HG03571 (cell line): Measurements from ENCODE around the gene PARP11.

Experiments used
- ATAC-seq: cut with Tn5 transposase; IDR thresholded peaks from one replicate; pipeline ENCODE4 v1.9.1; 2021; ENCODE audit not compliant: unreplicated experiment

PARP11 gene, protein sequence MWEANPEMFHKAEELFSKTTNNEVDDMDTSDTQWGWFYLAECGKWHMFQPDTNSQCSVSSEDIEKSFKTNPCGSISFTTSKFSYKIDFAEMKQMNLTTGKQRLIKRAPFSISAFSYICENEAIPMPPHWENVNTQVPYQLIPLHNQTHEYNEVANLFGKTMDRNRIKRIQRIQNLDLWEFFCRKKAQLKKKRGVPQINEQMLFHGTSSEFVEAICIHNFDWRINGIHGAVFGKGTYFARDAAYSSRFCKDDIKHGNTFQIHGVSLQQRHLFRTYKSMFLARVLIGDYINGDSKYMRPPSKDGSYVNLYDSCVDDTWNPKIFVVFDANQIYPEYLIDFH

DNA sequence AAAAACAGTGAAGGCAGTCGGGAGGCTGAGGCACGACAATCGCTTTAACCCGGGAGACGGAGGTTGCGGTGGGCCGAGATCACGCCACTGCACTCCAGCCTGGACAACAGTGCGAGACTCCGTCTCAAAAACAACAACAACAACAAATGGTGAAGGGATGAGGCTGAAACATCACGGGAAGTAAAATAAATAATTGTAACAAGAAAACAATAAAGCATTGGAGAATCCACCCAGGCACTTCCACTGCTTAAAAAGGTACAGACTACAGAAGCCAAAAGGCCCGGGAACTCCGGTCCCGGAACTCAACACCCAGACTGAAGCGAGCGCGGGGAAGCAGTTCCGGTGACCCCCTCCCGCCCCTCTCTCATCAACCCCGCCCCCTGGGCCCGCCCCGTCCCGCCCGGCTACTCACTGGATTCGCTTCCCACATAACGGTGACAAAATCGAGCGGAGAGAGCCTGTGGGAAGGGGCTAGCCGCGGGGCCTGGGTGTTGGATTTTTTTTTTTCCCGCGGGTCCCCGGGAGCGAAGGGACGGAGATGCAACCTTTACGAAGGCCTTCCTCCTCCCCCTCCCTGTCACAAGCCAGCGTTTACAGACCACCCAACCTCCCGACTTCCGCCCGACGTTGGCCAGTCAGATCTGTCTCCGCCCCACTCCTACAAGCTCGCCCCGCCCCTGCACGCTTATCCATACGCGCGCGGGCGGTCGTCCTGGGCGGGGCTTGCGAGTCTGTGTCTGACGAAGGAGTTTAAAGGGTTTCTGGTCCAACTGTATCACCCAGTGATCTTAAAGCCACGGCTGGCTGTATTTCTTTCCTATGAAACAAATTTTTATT, at the start of gene PARP11:
Gene PARP11 (minus strand): TSS at position 600 of the 837 bp plus-strand sequence. CDS start 170 bp downstream, at position 430.
- ATAC-seq = peak; percentile 92

DNA sequence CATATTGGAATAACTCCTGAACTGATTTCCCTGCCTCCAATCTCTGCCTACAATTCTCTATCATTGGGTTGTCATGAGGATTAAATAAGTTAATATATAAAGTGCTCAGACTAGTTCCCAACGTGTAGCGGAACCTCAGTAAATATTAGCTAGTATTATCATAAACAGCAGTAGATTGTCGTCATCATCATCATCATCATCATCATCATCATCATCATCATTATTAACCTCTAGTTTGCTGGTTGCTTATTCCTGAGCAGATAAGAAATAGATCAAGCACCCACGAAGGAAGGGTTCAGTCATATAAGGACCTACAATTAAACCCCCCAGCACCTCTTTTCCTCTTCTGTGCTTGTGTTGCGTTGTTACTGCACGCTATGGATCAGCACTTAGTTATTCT, 48.8 kb upstream of the PARP11 start:
- ATAC-seq = no peak

DNA sequence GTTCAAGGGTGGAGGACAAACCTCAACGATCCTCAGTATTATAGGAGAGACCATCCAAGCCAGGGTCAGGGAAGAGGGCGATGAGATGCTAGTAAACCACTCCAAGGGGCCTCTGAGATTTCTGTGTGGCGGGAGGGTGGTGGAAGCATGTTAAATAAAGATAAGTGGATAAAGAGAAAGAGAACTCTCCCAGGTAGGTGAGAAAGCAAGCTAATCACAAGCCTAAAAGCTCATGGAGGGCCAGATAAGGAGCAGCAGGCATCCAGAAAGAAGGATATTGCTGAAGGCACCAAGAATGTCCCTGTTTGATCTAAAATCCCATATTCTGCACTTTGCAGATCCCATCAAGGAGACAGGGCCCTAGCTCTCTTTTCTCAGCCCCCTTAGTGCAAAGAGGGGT, 48.3 kb upstream of the PARP11 start:
- ATAC-seq = no peak

DNA sequence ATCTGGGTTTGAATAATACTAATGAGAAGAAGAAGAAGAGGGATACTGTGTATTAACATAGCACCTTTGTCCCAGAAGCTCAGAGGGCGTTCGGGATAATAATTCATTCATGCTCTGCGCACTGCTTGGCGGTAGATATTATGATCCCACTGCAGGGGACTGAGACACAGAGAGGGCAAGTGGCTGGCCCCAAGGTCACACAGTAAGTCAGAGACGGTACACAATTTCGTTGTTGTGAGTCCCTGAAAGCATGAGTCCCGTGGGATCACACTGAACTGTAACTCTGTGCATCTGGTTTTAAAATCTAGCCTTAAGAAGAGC, 47.9 kb upstream of the PARP11 start:
- no peak for ATAC-seq

DNA sequence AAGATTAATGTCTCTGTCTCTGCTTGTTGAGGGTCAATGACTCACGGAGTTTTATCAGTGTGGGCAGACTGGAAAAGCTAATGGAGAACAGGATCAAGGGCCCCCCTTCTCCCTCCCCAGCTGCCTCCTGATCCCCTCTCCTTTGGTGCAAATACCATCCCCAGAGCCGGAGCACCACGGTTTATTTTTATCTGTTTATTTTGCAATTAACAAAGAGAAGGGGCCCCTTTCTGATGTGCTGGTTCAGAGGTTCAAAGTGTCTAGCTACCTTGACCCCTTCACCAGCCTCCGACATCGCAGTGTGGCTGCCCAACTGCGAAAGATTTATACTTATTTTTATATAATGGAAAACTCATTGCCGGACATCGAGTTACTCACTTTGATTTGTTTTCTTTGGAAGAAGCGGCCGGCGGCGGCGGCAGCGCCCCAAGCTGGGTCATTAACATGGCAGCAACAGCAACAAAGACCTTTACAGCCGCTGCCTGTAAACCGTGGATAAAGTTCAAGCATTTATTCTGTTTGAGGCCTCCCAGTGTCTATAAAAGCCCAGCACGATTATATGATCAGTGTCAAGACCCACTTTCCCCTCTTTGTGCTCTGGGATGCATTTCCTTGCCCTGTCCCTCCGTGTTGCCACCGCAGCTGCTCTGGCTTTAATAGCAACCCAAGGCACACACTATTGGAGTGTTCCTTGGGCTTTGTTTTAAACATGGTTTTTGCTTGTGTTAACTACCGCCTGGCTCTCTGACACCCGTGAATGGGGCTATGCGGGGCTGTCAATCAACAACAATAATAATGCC, 47.4 kb upstream of the PARP11 start:
- ATAC-seq = no peak

DNA sequence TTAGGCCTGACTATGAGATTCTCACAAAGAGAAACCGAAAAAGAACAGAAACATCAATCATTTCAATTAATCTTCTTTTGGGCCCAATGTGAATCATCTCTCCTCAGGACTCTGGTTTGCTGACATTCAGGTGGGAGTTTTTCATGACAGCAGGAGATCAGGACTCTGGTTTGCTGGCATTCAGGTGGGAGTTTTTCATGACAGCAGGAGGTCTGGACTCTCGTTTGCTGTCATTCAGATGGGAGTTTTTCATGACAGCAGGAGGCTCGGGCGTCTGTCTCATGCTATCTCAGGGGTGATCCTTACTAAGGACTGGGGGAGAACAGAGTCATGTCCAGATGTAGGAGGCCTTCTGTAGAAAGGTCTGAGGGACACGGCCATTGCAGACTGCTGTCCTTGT, 40.1 kb upstream of the PARP11 start:
- ATAC-seq = no peak

DNA sequence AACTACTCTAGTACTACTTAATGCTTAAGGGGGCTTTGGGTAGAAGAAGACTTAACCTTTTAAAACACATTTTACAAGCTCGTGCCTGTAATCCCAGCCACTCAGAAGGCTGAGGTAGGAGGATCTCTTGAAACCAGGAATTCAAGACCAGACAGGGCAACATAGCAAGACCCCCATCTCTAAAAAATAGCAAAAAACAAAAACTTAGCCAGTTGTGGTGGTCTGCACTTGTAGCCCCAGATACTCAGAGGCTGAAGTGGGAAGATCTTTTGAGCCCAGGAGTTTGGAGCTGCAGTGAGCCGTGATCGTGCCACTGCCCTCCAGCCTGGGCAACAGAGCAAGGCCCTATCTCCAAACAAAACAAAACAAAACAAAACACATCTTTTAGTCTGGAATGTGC, 39.7 kb upstream of the PARP11 start:
- ATAC-seq = no peak

DNA sequence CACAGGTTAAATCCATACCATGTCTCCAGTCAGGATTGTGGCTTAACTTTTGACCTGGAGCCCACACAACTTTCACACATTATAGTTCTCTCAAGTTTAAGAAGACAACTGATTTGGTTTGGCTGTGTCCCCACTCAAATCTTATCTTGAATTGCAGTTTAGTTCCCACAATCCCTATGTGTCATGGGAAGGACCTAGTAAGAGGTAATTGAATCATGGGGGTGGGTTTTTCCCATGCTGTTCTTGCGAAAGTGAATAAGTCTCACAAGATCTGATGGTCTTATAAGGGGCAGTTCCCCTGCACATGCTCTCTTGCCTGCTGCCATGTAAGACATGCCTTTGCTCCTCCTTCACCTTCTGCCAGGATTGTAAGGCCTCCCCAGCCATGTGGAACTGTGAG, 38.2 kb upstream of the PARP11 start:
- ATAC-seq = no peak

DNA sequence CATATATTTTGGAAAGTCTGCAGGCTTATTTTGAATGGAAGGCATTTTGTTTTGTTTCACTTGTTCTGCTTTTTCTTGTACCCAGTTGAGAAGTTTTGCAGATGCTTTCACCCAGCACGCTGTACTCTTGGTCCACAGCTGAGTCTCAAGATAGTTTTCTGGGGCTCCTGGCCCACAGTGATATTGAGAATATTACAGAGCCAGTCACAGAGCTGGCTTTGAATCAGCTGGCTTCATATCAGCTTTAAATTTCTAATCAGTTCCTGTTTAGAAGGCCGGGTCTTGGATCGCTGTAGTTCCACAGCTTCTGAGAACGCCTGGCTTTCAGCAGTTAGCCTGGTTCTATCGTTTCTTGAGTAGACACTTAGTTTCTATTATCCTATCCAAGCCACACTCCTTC, 32.5 kb upstream of the PARP11 start:
- no peak for ATAC-seq

DNA sequence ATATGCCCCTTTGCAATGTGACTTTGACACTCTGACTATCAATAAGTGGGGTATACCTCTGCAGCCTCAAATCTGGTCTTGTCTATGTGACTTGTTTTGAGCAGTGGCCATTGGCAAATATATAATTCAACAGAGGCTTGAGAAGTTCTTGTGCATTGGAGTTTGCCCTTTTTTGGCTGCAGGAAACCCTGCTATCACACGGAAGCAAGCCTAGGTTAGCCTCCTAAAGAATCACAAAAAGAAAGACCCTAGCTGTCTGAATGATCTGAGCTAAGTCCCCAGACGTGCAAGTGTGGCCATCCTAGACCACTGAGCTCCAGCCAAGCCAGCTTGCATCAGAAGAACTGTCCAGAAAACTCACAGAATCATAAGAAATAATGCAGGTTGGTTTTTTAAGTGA, 31.8 kb upstream of the PARP11 start:
- no peak for ATAC-seq

DNA sequence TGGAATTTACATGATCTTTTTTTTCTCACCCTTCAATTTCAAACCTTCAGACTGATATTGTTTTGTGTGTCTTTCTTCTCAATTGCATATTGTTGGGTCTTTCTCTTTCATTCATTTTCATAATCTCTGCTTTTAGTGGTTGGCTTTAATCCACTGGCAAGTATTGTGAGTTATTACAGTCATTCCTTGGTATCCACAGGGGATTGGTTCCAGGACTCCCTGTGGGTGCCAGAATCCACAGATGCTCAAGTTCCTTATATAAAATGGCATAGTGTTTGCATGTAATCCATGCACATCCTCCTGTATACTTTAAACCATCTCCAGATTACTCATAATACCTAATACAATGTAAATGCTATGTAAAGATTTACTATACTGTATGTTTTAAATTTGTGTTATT, 29.7 kb upstream of the PARP11 start:
- no peak for ATAC-seq

DNA sequence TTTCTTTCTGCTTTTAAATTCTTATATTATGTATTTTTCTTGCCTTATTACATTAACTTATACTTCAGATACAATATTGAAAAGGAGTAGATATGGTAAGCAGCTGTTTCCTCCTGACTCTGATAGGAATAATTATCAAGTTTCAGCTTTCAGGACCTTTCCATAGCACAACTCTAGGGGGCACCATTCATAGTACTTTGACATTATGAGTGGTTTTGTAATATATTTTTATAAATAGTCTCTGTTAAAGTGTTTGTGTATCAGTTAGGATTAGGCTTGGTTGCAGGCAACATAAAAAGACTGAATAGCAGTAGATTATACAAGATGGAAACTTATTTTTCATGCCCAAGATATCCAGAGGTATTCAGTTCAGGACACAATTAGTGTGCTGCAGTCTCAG, 27.9 kb upstream of the PARP11 start:
- no peak for ATAC-seq

DNA sequence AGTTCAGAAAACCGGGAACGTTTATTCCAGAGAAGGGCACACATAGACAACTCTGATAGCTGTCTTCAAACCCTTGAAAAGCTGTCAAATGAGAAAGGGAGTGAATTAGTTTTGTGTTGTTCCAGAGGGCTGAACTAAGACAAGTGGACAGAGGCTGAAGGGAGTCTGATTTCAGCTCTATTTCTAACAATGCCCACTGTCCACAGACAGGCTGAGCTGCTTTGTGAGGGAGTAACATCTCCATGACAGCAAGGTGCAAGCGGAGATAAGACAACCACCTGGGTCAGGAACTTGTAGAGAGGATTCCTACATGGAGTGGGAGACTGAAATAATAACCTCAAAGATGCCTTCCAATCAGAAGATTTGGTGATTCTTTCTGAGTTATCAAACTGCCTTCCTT, 25.6 kb upstream of the PARP11 start:
- no peak for ATAC-seq

DNA sequence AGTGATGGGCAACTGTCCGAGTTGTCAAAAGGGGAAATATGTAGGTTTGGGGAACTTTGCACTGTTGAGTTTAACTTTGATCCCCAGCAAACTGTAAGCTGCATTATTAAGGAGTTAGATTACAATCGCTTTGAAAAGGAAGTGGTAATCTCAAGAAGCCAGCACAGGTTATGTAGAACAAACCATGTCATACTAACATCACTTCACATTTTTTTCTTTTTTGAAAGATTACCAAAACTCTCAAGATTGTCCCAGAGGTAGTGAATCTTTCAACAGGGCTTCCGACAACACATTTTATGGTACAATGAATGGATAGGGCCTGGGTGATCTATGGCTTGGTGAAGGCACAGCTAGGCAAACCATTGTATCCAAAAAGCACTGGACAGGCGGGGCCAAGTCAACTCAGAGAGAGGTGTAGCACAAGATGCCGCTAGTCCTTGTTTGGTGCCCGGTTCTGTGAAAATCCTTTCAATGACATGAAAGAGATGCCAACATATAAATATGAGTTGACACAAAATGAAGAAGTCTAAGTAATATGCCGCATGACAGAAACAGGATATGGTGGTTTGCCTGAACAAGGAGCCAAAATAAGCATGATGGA, 24.3 kb upstream of the PARP11 start:
- no peak for ATAC-seq

DNA sequence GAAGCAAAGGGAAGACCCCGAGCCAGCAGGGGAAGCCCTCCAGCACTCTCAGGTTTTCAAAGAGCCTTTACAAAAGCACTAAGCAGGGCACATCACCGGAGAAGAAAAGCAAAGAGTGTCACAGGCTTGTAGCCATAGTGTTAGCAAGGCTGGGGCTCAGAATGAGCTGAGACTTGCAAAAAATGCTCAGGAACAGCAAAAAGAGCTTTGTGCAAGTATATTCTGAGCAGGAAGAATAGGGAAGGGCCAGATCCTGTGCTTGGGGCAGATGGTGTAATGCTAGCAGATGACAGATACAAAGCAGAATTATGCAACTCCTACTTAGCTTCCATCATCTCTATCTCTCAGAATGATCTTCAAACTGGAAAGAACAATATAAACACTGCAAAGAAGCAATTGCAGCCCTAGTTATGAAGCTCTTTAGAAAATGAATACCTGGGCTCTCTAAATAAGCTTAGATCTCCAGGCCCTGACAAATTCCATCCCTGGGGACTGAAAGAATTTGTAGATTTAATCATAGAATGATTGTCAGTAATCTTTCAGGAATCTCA, 23.7 kb upstream of the PARP11 start:
- no peak for ATAC-seq

DNA sequence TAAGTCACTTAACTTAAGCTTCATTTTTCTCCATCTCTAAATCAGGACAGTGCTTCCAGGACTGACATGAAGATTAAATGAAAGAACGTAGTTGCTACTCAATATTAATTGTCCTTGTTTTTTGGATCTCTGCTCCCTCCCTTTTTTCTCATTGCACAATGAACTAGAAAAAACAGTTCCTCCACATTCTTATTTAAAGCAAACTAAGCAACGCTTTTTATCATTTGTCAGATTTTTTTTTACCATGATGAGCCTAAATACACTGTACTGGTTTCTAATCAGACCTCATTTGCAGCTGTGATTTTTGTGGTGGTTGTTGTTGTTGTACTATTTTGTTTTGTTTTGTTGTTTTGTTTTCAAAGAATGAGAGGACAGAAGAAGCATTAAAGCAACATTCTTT, 23.2 kb upstream of the PARP11 start:
- no peak for ATAC-seq

DNA sequence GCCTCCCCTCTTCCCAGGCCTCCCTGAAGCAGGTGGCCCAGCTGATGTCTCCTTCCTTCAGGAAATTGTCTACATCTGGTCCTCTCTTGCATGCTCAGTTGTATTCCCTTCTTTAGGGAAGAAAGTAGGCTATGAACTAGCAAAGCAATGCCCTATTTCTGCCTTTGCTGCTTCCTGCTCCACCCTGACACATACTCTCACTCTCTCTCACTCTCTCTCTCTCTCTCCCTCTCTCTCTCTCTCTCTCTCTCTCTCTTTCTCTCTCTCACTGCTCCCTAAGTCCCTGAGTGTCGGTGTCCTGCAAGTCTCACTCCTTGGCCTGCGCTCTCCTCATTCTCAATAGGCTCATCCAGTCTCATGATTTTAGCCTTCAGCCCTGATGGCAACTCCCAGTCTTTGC, 19.4 kb upstream of the PARP11 start:
- no peak for ATAC-seq

DNA sequence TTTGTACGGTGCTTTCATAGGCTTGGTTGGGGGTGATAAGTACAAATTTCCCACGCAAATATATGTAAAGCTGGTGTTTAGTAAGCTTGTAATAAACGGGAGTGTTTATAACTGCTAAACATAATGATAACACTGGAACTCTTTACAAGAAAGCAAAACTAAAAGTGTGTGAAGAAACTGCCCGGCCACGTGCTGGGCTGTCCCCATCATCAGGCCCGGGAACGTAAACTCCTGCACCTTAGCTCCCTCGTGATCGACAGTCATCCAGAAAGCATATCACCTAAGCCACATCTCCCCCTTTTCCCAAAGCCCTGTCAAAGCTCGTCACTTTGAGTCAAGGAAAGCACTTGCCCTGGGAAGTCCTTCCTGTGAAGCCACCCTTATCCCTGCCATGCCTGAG, 18.0 kb upstream of the PARP11 start:
- no peak for ATAC-seq

DNA sequence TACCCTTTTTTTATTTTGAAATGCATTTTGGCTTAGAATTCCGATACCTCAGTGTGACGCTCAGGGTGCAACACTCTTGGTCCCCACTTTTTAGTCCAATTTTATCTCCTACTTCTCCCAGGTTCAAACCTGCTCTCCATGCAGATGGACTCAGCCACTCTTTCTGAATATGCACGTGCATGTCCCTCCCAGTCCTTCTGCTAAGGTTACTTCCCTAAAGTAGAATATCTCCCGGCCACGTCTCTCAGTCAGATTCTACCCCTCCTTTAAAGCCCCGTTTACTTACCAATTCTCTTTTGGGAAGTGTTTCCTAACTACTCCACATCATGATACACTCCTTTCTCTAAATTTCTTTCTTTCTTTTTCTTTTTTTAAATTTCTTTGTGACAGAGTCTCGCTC, 15.5 kb upstream of the PARP11 start:
- ATAC-seq = no peak

DNA sequence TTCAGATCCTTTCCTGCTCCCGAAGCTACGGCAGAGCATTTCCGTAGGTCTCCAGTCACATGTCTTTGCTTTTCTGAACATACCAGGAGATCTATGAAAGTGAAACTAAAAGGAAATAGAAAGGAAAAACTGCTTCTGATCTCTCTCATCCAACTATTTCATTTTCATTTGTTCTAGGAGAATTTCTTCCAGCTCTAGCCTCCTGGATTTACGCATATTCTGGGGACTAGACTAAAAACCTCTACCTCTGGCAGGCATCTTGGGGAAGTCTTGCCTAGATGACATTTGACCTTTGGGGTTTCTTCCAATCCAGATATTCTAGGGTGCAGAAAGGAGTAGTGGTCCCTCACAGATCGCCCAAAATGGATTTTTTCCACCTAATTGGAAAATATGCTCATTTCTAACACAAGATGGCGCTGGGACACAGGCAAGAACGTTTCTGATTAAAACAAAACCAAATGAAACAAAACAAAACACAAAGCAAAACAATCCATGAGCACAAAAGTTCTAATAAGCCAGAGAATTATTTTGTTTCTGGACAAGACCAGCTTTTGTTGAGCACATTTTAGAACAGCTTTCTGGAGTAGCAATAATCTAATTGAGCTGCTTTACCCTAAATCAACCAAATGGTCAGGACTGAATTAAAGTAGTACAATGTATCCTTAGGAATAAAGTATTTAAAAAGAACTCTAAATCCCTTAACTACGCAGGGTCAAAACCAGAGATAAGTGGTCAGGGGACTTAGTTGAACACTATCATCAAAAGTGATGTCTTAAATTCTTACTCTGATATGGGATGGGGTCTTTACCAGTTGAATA, 12.3 kb upstream of the PARP11 start:
- ATAC-seq = no peak
